Measurements from ENCODE around the gene AANAT. TPM values are rescaled to one million over a fixed set of nuclear protein-coding genes. Genes with fewer than 3 reads are reported as not detected.

AANAT gene
- total and polyA plus RNA-seq, 7 experiments from 2014 or later, result not detected

- Histone ChIP-seq H3K27ac (ENCODE audit: low read depth, low read length) (peak overlapping the region; percentile 73), H3K4me1 (ENCODE audit: control insufficient read depth in 2 of 2, insufficient read depth in 2 of 2, low read length in 2 of 2) (peaks cover 18 to 49% of the 10 kb centered on the region in 2 donors), H3K9me3 (ENCODE audit: control insufficient read depth in 2 of 3, low read length in 3 of 3) (no peaks in the 10 kb centered on the region), H3K36me3 (ENCODE audit: control insufficient read depth in 2 of 3, insufficient read depth in 3 of 3, low read length in 3 of 3) (no peaks in the 10 kb centered on the region), H3K27me3 (ENCODE audit: control insufficient read depth in 2 of 2, insufficient read depth in 2 of 2, low read length in 2 of 2) (no peaks in the 10 kb centered on the region), H3K4me3 (ENCODE audit: low read length) (peak overlapping the region; percentile 62)
- DNase-seq (no peak), ATAC-seq (no peak)
- H3K9me3 Mint-ChIP-seq, result no peaks in the 10 kb centered on the region
- peak overlapping the region in 7 of 9 donors; percentile 12 to 81 (median 58) for H3K27ac Mint-ChIP-seq
- ChIA-PET POLR2A (interaction anchor here (0.6 to 1.3 kb wide), 3 partner anchors 8 to 229 kb away, joined by 3 to 4 read pairs (median 4); no protein-coding TSS in a partner anchor), CTCF (interaction anchor here (0.5 to 6.3 kb wide), 3 partner anchors 14 to 122 kb away, joined by 3 to 36 read pairs (median 9); partner anchors contain the start of gene AANAT)
- H3K4me3 Mint-ChIP-seq, result peak overlapping the region; percentile 54 to 91 (median 83)
- peaks cover 0 to 7% (median 0%) of the 10 kb centered on the region in 5 donors for H3K36me3 Mint-ChIP-seq
- no peaks in the 10 kb centered on the region for H3K27me3 Mint-ChIP-seq
- peaks cover 17 to 63% (median 35%) of the 10 kb centered on the region in 7 donors for H3K4me1 Mint-ChIP-seq
- intact Hi-C loops (cut with micrococcal nuclease), result loop anchor here (10.0 kb wide), 2 partner anchors 395 to 715 kb away; partner anchors contain the start of genes EXOC7 (in 1 of the 2) and UNK (in 1 of the 2)
Measured at GRCh38 chr17:76500074-76500746, 32.8 kb downstream of the AANAT start.

DNA sequence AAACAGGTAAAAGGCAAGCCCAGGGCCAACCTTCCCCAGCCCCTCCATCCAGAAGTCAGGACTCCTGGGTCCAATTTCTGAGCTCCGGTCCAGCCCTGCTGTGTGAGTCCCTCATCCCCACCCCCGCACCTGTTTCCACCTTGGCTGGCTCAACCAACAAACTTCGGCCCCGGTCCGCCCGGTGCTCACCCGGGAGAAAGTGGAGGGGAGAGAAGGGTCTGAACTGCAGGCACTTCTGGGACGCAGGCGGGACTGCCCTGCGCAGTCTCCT, 33.3 kb downstream of the AANAT start:
- Histone ChIP-seq H3K4me3 (ENCODE audit: low read length) (peak overlapping the region; percentile 62), H3K9me3 (ENCODE audit: control insufficient read depth in 2 of 3, low read length in 3 of 3) (no peaks in the 10 kb centered on the region), H3K27me3 (ENCODE audit: control insufficient read depth in 2 of 2, insufficient read depth in 2 of 2, low read length in 2 of 2) (no peaks in the 10 kb centered on the region), H3K27ac (ENCODE audit: low read depth, low read length) (peak overlapping the region; percentile 73), H3K4me1 (ENCODE audit: control insufficient read depth in 2 of 2, insufficient read depth in 2 of 2, low read length in 2 of 2) (peaks cover 18 to 44% of the 10 kb centered on the region in 2 donors), H3K36me3 (ENCODE audit: control insufficient read depth in 2 of 3, insufficient read depth in 3 of 3, low read length in 3 of 3) (no peaks in the 10 kb centered on the region)
- ATAC-seq (peak; percentile 2), DNase-seq (no peak)
- no peaks in the 10 kb centered on the region for H3K27me3 Mint-ChIP-seq
- intact Hi-C loops (cut with micrococcal nuclease), result loop anchor here (1.0 to 10.0 kb wide), 5 partner anchors 8 to 716 kb away; partner anchors contain the start of genes EXOC7 (in 1 of the 2), UBE2O (in 1 of the 2) and UNK (in 1 of the 2)
- H3K4me3 Mint-ChIP-seq, result peak overlapping the region; percentile 54 to 91 (median 83)
- peak overlapping the region in 7 of 9 donors; percentile 40 to 74 (median 59) for H3K27ac Mint-ChIP-seq
- H3K9me3 Mint-ChIP-seq, result no peaks in the 10 kb centered on the region
- POLR2A ChIA-PET, result interaction anchor here (0.6 to 1.7 kb wide), 4 partner anchors 11 to 228 kb away, joined by 3 to 8 read pairs (median 6); partner anchors contain the start of gene UBE2O
- peaks cover 17 to 63% (median 35%) of the 10 kb centered on the region in 7 donors for H3K4me1 Mint-ChIP-seq
- H3K36me3 Mint-ChIP-seq, result peaks cover 0 to 7% (median 0%) of the 10 kb centered on the region in 5 donors
- CTCF ChIA-PET, result interaction anchor here (1.8 to 6.3 kb wide), 2 partner anchors 14 to 34 kb away, joined by 9 to 36 read pairs; partner anchors contain the start of gene AANAT

DNA sequence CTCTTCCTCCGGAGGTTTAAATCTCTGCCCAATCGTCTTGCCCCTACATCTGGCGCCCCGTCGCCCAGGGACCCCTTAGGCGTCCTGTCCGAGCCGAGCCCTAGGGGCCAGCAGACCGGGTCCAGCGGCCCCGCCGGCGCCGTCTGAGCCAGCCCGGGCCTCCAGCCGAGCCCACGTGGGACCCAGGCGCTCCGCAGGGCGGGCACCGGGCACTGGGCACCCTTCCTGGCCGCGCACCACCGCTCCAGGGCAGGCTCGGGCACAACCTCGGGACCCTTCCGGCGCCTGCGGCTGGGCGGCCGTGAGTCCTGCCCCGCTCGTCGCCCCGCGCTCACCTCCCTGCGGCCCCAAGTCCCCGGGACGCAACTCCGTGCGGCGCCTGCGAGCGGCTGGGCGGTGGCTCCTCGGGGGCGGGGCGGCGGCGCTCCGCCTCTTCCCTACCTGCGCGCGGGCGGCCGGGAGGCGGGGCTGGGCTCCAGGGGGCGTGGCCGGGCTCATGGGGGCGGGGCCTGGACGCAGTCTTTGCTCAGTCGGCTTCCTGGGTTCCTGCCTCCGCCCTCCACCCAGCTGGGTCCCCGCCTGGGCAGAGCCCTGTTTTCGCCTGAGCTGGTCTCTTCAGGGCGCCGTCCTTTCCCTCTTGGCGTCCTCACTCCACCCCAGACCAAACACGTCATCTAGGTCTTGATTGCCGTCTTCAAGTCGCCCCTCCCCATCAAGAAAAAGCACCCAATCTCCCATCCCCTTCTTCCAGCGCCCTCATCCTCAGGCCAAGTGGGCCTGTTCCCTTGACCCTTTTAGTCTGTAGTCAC, 33.8 kb downstream of the AANAT start, which contains the start of gene RHBDF2:
RHBDF2 (minus strand) TSS at position 406 of the 809 bp plus-strand sequence. CDS start 19,899 bp downstream, outside the sequence.
- peak; percentile 99 for ATAC-seq
- ChIA-PET CTCF (interaction anchor here (0.7 to 6.3 kb wide), 6 partner anchors 13 to 326 kb away, joined by 3 to 36 read pairs (median 4); partner anchors contain the start of genes AANAT and UBE2O), POLR2A (interaction anchor here (0.6 to 2.5 kb wide), 11 partner anchors 8 to 228 kb away, joined by 3 to 21 read pairs (median 8); partner anchors contain the start of genes SPHK1 and UBE2O)
- Histone ChIP-seq H3K27ac (ENCODE audit: low read depth, low read length) (peak within 1 kb of the TSS; percentile 73), H3K4me3 (ENCODE audit: low read length) (peak within 1 kb of the TSS; percentile 62), H3K27me3 (ENCODE audit: control insufficient read depth in 2 of 2, insufficient read depth in 2 of 2, low read length in 2 of 2) (no peaks in the 10 kb centered on the region), H3K4me1 (ENCODE audit: control insufficient read depth in 2 of 2, insufficient read depth in 2 of 2, low read length in 2 of 2) (peaks cover 22 to 44% of the 10 kb centered on the region in 2 donors), H3K36me3 (ENCODE audit: control insufficient read depth in 2 of 3, insufficient read depth in 3 of 3, low read length in 3 of 3) (no peaks in the 10 kb centered on the region), H3K9me3 (ENCODE audit: control insufficient read depth in 2 of 3, low read length in 3 of 3) (no peaks in the 10 kb centered on the region)
- peak; percentile 90 to 100 (median 95) for DNase-seq
- H3K36me3 Mint-ChIP-seq, result peaks cover 0 to 7% (median 0%) of the 10 kb centered on the region in 5 donors
- peak within 1 kb of the TSS; percentile 95 to 99 (median 97) for H3K27ac Mint-ChIP-seq
- peak within 1 kb of the TSS; percentile 82 to 91 (median 86) for H3K4me3 Mint-ChIP-seq
- no peaks in the 10 kb centered on the region for H3K27me3 Mint-ChIP-seq
- H3K4me1 Mint-ChIP-seq, result peaks cover 17 to 61% (median 35%) of the 10 kb centered on the region in 7 donors
- no peaks in the 10 kb centered on the region for H3K9me3 Mint-ChIP-seq
- intact Hi-C loops (cut with micrococcal nuclease), result loop anchor here (1.0 to 10.0 kb wide), 5 partner anchors 9 to 716 kb away; partner anchors contain the start of genes EXOC7 (in 1 of the 2), UBE2O (in 1 of the 2) and UNK (in 1 of the 2)

DNA sequence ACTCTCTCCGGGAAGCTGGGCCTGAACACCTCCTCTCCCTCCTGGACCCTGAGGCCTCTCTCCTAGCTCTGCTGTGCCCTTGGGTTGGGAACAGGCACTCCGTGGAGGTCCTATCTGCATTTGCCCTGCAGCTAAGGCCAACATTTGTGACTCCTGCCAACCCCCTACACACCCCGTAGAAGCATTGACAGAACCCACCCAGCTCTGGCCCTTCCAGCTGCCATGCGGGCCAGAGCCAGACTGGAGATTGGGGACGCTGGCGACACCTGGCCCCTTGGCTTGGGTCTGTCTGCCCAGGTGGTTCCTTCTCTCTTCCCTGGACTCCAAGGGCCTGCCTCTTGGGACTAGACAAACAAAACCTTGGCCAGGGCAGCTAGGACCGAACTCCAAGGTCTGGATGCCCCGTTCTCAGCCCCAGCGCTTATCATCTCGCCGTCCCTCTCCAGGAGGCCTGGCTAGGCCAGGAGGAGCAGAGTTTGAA, 34.5 kb downstream of the AANAT start:
- H3K4me3 Mint-ChIP-seq, result peak overlapping the region; percentile 82 to 91 (median 86)
- ChIA-PET CTCF (interaction anchor here (0.7 to 6.3 kb wide), 12 partner anchors 9 to 326 kb away, joined by 3 to 36 read pairs (median 3); partner anchors contain the start of genes AANAT and UBE2O), POLR2A (interaction anchor here (1.0 to 2.5 kb wide), 11 partner anchors 9 to 117 kb away, joined by 3 to 21 read pairs (median 8); partner anchors contain the start of genes SPHK1 and UBE2O)
- Histone ChIP-seq H3K27me3 (ENCODE audit: control insufficient read depth in 2 of 2, insufficient read depth in 2 of 2, low read length in 2 of 2) (no peaks in the 10 kb centered on the region), H3K4me1 (ENCODE audit: control insufficient read depth in 2 of 2, insufficient read depth in 2 of 2, low read length in 2 of 2) (peaks cover 27 to 50% of the 10 kb centered on the region in 2 donors), H3K9me3 (ENCODE audit: control insufficient read depth in 2 of 3, low read length in 3 of 3) (no peaks in the 10 kb centered on the region), H3K27ac (ENCODE audit: low read depth, low read length) (peak overlapping the region; percentile 73), H3K4me3 (ENCODE audit: low read length) (peak overlapping the region; percentile 62), H3K36me3 (ENCODE audit: control insufficient read depth in 2 of 3, insufficient read depth in 3 of 3, low read length in 3 of 3) (no peaks in the 10 kb centered on the region)
- intact Hi-C loops (cut with micrococcal nuclease), result loop anchor here (1.0 to 10.0 kb wide), 5 partner anchors 10 to 717 kb away; partner anchors contain the start of genes EXOC7 (in 1 of the 2), UBE2O (in 1 of the 2) and UNK (in 1 of the 2)
- H3K4me1 Mint-ChIP-seq, result peaks cover 17 to 61% (median 34%) of the 10 kb centered on the region in 7 donors
- H3K27me3 Mint-ChIP-seq, result no peaks in the 10 kb centered on the region
- no peak for DNase-seq
- H3K27ac Mint-ChIP-seq, result peak overlapping the region; percentile 95 to 99 (median 97)
- no peak for ATAC-seq
- no peaks in the 10 kb centered on the region for H3K9me3 Mint-ChIP-seq
- H3K36me3 Mint-ChIP-seq, result peaks cover 0 to 7% (median 0%) of the 10 kb centered on the region in 5 donors

DNA sequence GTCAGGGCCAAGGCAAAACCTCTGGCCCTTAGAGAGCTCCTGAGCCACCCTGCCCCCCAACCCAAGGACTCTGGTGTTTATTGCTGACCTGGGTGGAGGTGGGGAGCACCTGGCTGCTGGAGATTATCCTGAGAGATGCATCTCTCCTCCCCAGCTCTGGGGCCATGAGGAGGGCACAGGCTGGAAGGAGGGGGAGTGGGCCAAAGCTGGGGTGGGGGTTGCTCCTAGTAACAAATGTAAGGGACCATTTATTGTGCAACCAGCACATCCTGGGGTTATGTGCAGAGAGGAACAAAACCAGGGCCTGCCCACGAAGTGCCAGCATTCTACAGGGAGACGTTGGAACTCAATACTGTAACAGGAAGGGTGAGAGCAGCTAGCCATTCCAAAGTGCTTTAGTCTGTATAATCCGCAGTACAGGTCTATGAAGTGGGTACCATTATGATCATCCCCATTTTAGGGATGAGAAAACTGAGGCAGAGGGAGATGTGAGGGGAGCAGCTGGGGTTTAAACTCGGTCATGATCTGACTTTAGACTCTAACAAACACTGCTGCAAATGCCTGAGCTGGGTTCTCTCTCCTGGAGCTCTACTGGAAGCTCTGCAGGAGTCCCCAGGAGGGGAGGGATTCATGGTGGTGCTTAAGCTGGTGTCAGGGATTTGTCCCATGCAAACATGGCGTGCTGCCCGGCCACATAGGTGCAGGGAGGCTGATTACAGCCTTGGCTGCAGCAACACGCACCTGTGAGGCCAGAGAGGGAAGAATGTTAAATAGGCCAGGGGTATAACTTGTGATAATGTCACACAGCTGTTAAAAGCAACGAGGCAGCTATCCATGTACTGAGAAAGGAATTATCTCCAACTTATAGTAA, 35.2 kb downstream of the AANAT start:
- Mint-ChIP-seq H3K27me3 (peaks cover 0 to under 1% (median 0%) of the 10 kb centered on the region in 5 donors), H3K27ac (peak overlapping the region in 7 of 9 donors; percentile 42 to 98 (median 75)), H3K36me3 (peaks cover 0 to 3% (median 0%) of the 10 kb centered on the region in 5 donors), H3K9me3 (no peaks in the 10 kb centered on the region), H3K4me1 (peaks cover 17 to 58% (median 32%) of the 10 kb centered on the region in 7 donors), H3K4me3 (peak overlapping the region in 2 of 10 donors; percentile 65 to 91)
- Histone ChIP-seq H3K4me3 (ENCODE audit: low read length) (no peak overlapping the region), H3K27me3 (ENCODE audit: control insufficient read depth in 2 of 2, insufficient read depth in 2 of 2, low read length in 2 of 2) (no peaks in the 10 kb centered on the region), H3K4me1 (ENCODE audit: control insufficient read depth in 2 of 2, insufficient read depth in 2 of 2, low read length in 2 of 2) (peaks cover 27 to 46% of the 10 kb centered on the region in 2 donors), H3K9me3 (ENCODE audit: control insufficient read depth in 2 of 3, low read length in 3 of 3) (no peaks in the 10 kb centered on the region), H3K36me3 (ENCODE audit: control insufficient read depth in 2 of 3, insufficient read depth in 3 of 3, low read length in 3 of 3) (no peaks in the 10 kb centered on the region), H3K27ac (ENCODE audit: low read depth, low read length) (peak overlapping the region; percentile 73)
- ChIA-PET CTCF (interaction anchor here (0.6 to 6.3 kb wide), 17 partner anchors 9 to 327 kb away, joined by 3 to 36 read pairs (median 3); partner anchors contain the start of genes AANAT and UBE2O), POLR2A (interaction anchor here (0.9 to 2.5 kb wide), 13 partner anchors 10 to 117 kb away, joined by 3 to 21 read pairs (median 6); partner anchors contain the start of genes AANAT, SPHK1 and UBE2O)
- ATAC-seq, result no peak
- intact Hi-C loops (cut with micrococcal nuclease), result loop anchor here (10.0 kb wide), 2 partner anchors 398 to 718 kb away; partner anchors contain the start of genes EXOC7 (in 1 of the 2) and UNK (in 1 of the 2)
- DNase-seq, result no peak

Data from naive thymus-derived CD4-positive, alpha-beta T cell (primary cell).